Colon (tissue), 2 donors: ENCODE results near the gene SLC12A8.

Source experiments
- FAIRE-seq: peaks from 2 replicates; lab custom pipeline; 2012; peaks lifted over from hg19 to GRCh38; lab: Jason Lieb, UNC
- donor health status: control.
- donor health status: control.

The SLC12A8 gene

DNA sequence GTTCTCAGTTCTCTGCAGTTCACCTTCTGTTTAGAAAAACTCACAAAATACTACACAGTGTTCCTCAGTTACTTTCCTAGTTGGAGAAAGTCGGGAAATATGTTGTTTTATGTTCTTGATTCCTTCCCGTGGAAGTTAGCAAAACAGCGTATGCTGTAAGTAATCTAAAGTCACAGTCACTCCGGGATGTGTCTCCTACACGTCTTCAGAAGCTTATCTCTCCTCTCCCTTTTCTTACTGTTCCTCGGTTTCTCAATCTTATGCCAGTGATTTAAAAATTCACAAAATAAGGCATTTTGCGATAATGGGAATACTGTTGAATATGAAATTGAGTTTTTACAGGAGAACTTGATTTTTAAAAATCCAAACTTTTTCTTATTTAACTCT, 158.5 kb downstream of the SLC12A8 start:
- no peak for FAIRE-seq

GRCh38 chr3:125053304-125053699, 159.2 kb downstream of the SLC12A8 start:
- FAIRE-seq, result no peak

- no peak for FAIRE-seq
Measured at GRCh38 chr3:125052624-125053303, 159.8 kb downstream of the SLC12A8 start.

GRCh38 chr3:125051715-125052581, 160.6 kb downstream of the SLC12A8 start:
- no peak for FAIRE-seq

GRCh38 chr3:125051205-125051604, 161.3 kb downstream of the SLC12A8 start:
- no peak for FAIRE-seq

DNA sequence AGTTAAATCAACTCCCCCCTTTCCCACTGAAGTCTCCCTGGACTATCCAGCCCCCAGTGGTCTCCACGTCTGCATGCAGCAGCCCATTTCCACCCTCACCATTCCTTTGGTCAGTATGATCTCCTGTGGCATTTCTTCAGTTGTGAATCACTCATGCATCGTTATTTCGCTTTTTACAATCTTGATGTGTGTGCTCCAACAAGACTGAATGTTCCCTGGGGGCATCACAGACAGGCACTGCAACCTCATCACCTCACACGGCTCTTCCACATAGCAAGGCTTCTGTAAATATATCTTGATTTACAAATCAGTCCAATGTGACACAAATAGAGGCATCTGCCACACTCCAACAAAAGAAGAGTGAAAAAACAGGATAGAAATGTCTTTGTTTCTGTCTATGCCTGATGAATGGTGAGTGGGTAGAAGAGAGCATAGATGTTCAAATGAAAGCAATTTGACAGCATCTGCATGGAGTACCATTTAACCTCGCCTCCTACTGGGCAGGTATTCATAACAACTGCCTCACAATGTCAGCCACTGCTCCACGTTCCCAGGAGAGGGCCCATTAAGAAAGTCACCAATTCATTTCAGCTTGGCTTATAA, 162.0 kb downstream of the SLC12A8 start:
- no peak for FAIRE-seq

DNA sequence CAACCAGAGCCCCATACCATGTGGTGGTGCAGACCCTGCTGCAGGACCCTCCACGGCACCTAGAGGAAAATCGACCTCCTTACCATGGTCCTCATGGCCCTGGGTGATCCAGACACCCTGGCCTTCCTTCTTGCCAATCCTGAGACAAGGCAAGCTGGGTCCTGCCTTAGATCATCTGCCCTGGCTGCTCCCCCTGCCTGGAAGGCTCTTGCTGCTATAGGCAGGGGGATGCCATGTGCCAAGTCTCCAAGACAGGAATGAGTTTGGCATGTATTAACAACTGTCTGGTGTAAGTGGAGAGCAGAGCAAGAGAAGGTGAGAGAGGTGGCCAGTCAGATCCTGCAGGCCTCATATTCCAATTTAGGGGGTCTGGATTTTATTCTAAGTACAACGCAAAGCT, 164.3 kb downstream of the SLC12A8 start:
- FAIRE-seq, result no peak

GRCh38 chr3:125045965-125046364, 166.6 kb downstream of the SLC12A8 start:
- no peak for FAIRE-seq

GRCh38 chr3:125045194-125045593, 167.4 kb downstream of the SLC12A8 start:
- no peak for FAIRE-seq

GRCh38 chr3:125043599-125044151, 168.9 kb downstream of the SLC12A8 start:
- no peak for FAIRE-seq

DNA sequence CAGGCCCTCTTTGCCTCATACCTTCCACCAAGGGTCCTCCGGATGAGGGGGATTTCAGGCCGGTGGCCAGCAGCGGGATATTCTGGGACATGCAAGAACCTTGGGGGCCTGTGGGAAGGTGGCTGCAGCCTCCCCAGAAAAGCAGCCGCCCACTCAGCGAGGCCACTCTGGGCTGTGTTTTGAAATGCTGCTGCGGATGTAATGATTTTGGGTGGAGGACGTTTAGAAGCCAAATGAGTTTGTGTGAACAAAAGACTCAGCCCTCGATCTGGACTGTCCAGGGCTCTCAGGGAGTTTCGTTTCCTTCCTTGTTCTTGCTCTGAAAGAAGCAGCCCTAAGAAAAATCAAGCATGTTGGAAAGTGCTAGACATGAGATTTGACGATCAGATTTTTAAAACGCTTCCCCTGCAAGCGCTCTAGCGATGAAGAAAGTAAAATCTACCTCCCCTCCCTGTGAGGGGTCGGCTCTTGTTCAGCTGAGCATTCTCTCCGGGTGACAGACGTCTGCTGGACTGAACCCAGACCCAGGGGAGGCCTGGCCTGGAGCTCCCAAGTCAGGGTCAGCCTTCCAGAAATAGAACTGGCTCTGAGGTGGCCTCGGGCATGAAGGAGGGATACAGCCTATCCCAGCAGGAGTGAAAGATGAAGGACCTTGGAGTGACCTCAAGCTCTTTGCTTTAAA, 169.7 kb downstream of the SLC12A8 start:
- FAIRE-seq, result no peak

GRCh38 chr3:125039131-125040100, 173.1 kb downstream of the SLC12A8 start:
- FAIRE-seq, result no peak

DNA sequence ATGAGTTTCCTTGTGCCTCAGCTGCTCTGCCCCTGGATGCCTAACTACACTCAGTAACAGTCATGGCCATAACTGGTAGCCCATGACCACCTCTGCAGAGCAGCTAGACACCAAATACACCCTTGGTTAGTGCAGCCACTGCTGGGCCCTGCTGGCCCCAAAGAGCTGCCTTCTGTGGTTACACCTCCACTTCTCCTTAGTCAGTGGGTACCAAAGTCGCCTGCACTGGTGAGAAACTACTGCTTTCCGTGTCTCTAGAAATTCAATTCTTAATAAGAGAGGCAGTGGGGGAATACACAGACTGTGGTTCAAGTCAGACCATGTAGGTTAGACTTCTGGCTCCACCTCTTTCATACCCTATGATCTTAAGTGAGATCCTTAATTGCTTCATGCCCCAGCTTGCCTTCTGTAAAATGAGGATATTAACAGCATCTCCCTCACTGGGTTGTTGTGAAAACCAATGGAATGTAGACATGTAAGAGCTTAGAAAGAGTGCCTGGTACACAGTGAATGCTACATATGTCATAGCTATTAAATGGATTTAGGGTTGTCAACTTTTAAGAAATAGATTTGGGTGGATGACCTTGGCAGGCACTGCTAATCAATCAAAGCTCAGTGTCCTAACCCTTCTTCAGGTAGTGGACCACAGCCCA, 174.9 kb downstream of the SLC12A8 start:
- FAIRE-seq, result no peak

- no peak for FAIRE-seq
Measured at GRCh38 chr3:125035217-125035616, 177.3 kb downstream of the SLC12A8 start.

DNA sequence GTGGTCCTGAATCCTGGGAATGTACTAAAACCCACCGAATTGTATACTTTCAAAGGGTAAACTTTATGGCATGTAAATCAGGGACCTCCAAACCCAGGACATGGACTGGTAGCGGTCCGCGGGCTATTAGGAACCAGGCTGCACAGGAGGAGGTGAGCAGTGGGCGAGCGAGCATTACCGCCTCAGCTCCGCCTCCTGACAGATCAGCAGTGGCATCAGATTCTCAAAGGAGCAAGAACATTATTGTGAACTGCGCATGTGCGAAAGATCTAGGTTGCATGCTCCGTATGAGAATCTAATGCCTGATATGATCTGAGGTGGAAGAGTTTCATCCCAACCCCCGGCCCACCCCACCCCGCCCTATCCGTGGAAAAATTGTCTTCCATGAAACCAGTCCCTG, 178.9 kb downstream of the SLC12A8 start:
- FAIRE-seq, result no peak

DNA sequence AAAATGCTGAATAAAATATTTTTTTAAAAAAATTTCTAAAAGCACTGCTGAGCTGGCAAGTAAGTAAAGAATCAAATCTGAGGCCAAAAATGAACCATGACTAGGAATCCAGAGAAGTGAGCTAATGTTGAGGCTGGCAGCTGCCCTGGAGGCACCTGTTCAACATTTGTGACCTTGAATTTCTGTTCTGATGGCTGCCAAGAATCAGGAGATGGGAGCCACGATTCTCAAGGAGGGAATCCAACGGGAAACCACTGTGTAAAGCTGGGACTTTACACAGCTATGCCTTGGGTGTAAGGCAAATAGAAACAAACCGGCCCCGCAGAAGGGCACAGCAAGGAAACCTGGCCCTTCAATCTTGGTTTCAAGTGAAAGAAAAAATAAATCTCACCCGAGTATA, 179.4 kb downstream of the SLC12A8 start:
- FAIRE-seq, result no peak

GRCh38 chr3:125032683-125033082, 179.9 kb downstream of the SLC12A8 start:
- no peak for FAIRE-seq
